22Rv1 (cell line): ENCODE data around the gene CFL1.

Source experiments
- ZFX ChIP-seq: fragments of 450-650 bp; IDR thresholded peaks from 2 replicates; pipeline ENCODE4 v1.6.1; 2017; ENCODE audit warnings: antibody characterized with exemption, borderline replicate concordance
- TF ChIP-seq, protein P1 (sequence below): fragments of 450-650 bp; IDR thresholded peaks from 2 replicates; pipeline ENCODE4 v1.5.1; 2017; ENCODE audit warnings: mild to moderate bottlenecking

DNA sequence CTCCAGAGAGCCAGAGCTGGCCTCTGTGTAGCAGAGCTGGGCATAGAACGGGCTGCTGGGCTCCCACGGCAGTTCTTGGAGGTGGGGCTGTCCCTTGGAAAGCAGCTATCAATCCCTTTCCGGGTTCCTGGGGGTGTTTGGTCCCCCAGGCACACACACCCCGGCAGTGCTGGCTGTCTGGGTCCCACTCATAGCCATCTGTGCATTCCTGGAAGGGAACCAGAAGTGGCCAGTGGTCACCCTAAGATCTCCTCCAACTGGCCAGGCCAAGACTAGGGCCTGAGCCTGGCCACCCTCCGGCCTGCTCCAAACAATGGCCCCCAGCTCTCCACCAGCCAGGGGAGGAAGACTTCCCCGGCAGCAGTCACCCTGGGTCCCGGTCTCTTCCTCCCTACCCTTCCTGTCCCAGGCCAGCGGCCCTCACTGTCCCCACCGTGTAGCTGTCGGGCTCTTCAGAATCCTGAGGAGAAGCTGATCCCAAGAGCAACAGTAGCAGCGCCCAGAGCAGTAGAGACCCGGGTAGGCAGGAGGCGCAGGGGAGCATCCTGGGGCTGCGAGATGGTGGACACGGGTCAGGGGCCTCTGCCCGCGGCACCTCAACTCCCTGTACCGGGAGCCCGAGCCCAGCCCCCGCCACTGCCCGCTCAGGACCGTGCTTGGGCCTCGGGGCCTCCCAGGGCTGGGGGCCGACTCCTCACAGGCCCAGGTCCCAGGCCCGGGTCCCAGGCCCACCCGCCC is 14.0 kb upstream of the CFL1 start:
- TF ChIP-seq, protein P1, sequence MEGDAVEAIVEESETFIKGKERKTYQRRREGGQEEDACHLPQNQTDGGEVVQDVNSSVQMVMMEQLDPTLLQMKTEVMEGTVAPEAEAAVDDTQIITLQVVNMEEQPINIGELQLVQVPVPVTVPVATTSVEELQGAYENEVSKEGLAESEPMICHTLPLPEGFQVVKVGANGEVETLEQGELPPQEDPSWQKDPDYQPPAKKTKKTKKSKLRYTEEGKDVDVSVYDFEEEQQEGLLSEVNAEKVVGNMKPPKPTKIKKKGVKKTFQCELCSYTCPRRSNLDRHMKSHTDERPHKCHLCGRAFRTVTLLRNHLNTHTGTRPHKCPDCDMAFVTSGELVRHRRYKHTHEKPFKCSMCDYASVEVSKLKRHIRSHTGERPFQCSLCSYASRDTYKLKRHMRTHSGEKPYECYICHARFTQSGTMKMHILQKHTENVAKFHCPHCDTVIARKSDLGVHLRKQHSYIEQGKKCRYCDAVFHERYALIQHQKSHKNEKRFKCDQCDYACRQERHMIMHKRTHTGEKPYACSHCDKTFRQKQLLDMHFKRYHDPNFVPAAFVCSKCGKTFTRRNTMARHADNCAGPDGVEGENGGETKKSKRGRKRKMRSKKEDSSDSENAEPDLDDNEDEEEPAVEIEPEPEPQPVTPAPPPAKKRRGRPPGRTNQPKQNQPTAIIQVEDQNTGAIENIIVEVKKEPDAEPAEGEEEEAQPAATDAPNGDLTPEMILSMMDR, result no peak
- no peak for TF ChIP-seq ZFX
